ENCODE measurements around the gene PARN.
"Not testable (repeated sequence)": the region's sequence is repeated elsewhere in the genome, so short reads cannot be mapped to it uniquely, and the experiment has no call there.

Gene PARN

GRCh38 chr16:14449334-14449733 lies 180.7 kb downstream of the PARN start:
- no peak for TF ChIP-seq CTCF (IDR thresholded peaks at IDR 0.05; ENCODE audit: control extremely low read depth, extremely low read depth, low read depth, missing control alignments)
- ChIA-PET POLR2A (no interaction called here), CTCF (interaction anchor here (1.4 kb wide), 1 partner anchor 28 kb away, joined by 4 read pairs; no protein-coding TSS in a partner anchor)
- no peak for DNase-seq (ENCODE audit: extremely low spot score)

DNA sequence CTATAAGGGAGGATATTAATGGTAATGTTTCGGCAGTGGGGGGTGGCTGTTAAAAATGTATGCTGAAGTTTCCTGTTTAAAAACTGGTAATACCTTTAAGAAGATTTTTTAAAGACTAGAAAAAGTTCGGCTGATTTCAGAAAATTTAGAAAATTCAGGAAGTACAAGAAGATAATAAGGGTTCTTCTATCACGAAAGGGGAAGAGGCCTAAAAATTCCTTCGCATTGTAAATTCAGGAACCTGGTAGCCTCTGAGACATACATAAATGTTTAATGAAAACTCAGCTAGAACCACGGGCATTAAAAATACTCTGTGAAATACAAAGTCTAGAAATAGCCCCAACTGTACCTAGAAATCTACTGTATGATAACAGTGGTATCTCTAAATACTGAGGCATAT lies 181.2 kb downstream of the PARN start:
- ChIA-PET POLR2A (no interaction called here), CTCF (interaction anchor here (1.4 kb wide), 1 partner anchor 28 kb away, joined by 4 read pairs; no protein-coding TSS in a partner anchor)
- no peak for TF ChIP-seq CTCF (IDR thresholded peaks at IDR 0.05; ENCODE audit: control extremely low read depth, extremely low read depth, low read depth, missing control alignments)
- no peak for DNase-seq (ENCODE audit: extremely low spot score)

GRCh38 chr16:14447783-14448182 lies 182.3 kb downstream of the PARN start:
- CTCF ChIA-PET, result interaction anchor here (1.4 to 2.2 kb wide), 2 partner anchors 18 to 29 kb away, joined by 4 to 8 read pairs; no protein-coding TSS in a partner anchor
- TF ChIP-seq CTCF (IDR thresholded peaks at IDR 0.05; ENCODE audit: control extremely low read depth, extremely low read depth, low read depth, missing control alignments), result no peak
- DNase-seq (ENCODE audit: extremely low spot score), result no peak
- POLR2A ChIA-PET, result no interaction called here

DNA sequence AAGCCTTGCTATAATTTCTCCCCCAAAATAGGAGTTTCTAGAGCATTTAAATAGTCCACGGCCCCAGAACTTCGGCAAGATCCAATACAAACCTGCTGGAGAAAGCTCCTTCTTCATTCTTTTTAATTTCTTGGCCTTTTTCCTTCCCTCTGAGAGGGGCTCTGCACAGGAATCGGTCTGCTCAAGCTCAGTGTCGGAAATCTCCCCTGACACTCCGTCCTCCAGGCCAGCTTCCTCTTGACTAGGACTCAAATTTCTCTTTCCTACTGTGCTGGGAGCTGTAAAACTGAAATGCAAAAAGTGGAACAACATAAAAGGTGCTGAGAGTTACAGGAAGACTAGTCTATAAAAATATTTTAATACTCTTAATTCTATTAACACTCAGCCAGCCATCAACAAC lies 183.3 kb downstream of the PARN start:
- CTCF ChIA-PET, result interaction anchor here (1.0 to 2.2 kb wide), 4 partner anchors 9 to 136 kb away, joined by 3 to 8 read pairs (median 4); no protein-coding TSS in a partner anchor
- POLR2A ChIA-PET, result no interaction called here

GRCh38 chr16:14445937-14446715 lies 183.9 kb downstream of the PARN start:
- ChIA-PET POLR2A (no interaction called here), CTCF (interaction anchor here (1.0 to 2.2 kb wide), 6 partner anchors 8 to 135 kb away, joined by 3 to 8 read pairs (median 4); no protein-coding TSS in a partner anchor)
- no peak for DNase-seq (ENCODE audit: extremely low spot score)
- no peak for TF ChIP-seq CTCF (IDR thresholded peaks at IDR 0.05; ENCODE audit: control extremely low read depth, extremely low read depth, low read depth, missing control alignments)

More for the DNA sequence above, 183.3 kb downstream of the PARN start:
- DNase-seq (ENCODE audit: extremely low spot score), result no peak
- no peak for TF ChIP-seq CTCF (IDR thresholded peaks at IDR 0.05; ENCODE audit: control extremely low read depth, extremely low read depth, low read depth, missing control alignments)

DNA sequence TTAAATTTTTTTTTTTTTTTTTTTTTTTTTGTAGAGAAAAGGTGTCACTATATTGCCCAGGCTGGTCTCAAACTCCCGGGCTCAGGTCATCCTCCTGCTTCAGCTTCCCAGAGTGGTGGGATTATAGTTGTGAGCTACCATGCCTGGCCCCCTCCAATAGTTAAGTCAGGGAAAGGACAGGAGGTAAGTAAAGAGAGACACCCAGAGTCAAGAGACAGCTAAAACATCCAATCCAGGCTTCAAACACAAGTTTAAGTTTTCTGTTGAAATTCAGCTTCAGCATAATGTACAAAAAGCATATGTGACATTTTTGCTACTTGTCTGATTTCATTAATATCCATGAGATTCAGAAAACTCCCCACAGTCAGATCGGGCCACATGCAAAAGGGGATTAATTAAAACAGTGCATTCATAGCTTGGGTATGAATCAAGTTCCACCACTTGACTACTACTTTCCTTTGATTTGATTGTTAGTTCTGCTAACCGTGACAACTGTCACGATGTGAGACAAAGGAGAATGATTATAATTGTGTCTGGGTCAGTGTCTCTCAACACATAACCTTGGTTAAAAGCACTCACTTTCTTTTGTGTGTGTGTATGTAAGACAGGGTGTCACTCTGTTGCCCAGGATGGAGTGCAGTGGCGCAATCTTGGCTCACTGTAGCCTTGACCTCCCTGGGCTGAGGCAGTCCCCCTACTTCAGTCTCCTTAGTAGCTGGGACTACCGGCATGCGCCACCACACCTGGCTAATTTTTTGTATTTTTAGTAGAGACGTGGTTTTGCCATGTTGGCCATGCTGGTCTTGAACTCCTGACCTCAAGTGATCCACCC lies 184.9 kb downstream of the PARN start:
- POLR2A ChIA-PET, result interaction anchor here (0.6 kb wide), 1 partner anchor 206 kb away, joined by 3 read pairs; no protein-coding TSS in a partner anchor
- DNase-seq (ENCODE audit: extremely low spot score), result no peak
- no peak for TF ChIP-seq CTCF (IDR thresholded peaks at IDR 0.05; ENCODE audit: control extremely low read depth, extremely low read depth, low read depth, missing control alignments)
- CTCF ChIA-PET, result interaction anchor here (1.0 to 1.5 kb wide), 5 partner anchors 14 to 522 kb away, joined by 3 to 5 read pairs (median 3); no protein-coding TSS in a partner anchor

DNA sequence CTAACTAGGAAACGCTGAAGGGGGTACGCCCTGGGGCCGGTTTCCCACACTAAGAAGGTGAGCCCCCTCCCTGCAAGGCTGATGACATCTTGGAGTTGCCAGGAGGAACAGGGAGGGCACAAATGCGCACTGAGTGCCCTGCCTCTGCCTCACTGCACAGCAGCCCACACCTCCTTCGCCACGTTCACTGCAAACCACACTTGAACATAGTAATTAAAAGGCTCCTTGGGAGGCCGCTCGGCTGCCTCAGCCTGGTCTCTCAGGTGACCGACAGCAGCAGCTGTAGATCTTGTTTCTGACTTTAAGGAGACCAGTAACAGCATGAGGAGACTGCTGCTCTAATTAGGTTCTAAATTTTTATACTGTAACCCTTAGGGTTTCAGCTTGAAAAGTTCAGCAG lies 188.5 kb downstream of the PARN start:
- CTCF ChIA-PET, result interaction anchor here (1.0 kb wide), 1 partner anchor 11 kb away, joined by 3 read pairs; no protein-coding TSS in a partner anchor
- POLR2A ChIA-PET; DNase-seq (ENCODE audit: extremely low spot score): not testable (repeated sequence)

All from GM10248 (cell line).